Activated CD8-positive, alpha-beta memory T cell treated with anti-CD3 and anti-CD28 coated beads, Interleukin-2, amount 50 U/mL, for 24 hours (primary cell): Measurements from ENCODE around the gene RTKN.
"Not testable (repeated sequence)": the region's sequence is repeated elsewhere in the genome, so short reads cannot be mapped to it uniquely, and the experiment has no call there.

Source experiments
- DNase-seq: peaks from one replicate; pipeline ENCODE4 v3.0.0-alpha.2; 2020; ENCODE audit errors: extremely low read depth

The RTKN gene

DNA sequence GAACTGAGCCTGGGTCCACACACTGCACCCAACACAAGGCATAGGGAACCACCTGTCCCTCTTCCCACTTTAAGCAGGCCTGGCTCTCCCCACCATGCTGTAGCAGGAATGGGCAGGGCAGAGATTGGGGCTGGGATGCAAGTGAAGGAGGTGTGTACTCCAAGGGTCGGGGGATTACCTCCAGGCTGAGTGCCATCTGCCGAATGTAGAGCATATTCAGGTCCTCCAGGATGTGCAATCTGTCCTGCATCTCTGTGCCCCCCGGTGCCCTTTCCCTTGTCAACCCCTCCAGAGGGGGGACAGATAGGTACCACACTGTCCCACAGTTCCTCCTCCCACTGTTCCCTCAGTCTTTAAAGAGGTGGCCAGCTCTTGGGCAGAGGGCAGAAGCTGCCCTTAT, 2.4 kb downstream of the RTKN start:
- no peak for DNase-seq

GRCh38 chr2:74438248-74438647, 3.5 kb downstream of the RTKN start:
- DNase-seq, result no peak

DNA sequence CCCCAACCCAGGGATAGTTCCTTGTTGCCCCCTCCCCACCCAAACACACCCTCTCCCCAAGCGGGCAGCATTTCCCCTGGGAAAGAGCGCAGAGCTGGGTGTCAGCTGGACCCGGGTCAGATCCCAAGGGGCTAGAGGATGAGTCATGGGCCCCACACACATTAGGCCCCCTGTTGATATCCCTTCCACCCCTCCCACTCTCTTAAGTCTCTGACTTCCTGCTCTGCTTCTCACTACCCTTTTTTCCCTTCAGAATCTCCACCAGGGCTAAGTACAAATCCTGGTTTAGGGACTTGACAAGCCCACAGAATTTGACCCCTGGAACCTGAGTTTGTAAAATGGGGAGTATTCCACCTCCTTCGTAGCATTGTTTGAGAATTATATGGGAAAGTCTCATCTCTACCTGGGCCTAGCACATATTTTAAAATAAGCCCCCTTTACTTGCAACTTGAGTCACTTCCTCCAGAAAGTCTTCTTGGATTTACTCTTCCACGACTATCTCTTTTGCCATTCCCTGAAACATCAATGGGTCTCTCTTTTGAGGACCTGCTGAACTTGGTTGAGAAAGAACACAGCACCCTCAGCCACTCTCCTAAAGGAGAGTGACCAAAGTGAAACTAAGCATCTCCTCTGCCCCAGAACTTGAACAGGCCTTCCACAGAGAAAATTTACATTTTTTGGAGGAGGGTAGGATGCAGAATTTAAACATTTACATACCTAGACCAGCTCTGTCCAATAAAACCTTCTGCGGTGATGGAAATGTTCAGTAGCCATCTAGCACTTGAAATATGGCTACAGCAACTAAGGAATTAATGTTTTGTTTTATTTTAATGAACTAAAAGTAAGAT, 4.7 kb downstream of the RTKN start:
- no peak for DNase-seq

- DNase-seq, result no peak
Measured at GRCh38 chr2:74436111-74436805, 5.5 kb downstream of the RTKN start.

DNA sequence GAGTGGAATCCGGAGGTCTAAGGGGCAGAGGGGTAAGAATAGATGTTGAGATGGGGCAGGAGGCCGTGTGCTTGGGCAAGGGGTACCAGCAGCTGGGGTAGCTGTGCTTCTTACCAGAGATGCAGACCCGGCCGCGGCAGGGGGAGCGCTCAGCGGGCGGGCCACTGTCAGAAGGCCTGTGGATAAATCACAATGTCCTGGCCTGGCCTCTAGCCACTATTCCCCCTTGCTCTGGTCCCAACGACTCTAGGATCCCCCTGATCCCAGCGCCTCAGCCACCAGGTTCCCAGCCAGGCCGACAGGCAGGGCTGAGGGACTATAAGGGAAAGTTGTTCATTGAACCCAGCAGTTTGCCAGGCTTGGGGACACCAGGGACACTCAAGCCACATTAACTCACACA, 11.2 kb downstream of the RTKN start:
- no peak for DNase-seq

DNA sequence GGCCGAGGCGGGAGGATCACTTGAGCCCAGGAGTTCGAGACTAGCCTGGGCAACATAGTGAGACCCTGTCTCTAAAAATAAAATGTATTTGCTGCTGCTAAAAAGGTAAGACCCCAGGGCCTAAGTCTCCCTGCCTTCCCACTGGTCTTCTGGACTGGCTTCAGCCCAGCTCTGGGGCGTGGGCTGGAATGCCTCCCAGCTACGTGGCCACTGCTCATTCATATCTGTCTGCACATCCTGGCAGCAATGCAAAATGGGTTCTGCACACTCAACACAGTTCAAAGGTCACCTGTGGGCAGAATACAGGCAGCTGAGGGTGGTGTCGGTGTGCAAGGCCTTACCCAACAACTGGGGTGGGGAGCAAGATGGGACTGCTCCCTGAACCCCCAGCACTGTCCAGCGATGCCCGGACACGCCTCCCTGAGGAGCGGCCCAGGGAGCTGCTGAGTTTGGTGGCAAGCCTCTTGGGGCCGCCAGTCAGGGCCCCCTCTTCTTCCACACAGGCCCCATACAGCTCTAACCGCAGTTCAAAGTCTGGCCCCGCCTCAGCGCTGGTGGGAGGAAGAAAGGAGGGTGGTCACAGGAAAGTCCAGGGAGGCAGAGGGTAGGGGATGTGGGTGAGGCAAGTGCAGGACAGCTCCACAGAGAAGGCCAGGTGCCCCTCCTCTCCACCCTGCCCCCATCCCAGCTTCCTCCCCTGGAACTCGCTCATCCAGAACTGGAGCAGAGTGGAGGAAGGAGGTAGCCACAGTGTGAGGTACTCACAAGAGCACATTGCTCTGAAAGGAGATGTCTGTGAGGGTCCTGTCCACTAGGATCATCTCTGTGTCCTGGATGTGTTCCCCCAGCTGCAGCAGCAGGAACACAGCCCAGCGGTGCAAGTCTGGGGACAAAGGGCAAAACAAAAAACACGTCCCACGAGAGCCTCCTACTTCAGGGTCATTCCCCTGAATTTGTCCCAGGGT, 12.0 kb downstream of the RTKN start:
- no peak for DNase-seq

GRCh38 chr2:74428675-74429074, 13.1 kb downstream of the RTKN start:
- no peak for DNase-seq

DNA sequence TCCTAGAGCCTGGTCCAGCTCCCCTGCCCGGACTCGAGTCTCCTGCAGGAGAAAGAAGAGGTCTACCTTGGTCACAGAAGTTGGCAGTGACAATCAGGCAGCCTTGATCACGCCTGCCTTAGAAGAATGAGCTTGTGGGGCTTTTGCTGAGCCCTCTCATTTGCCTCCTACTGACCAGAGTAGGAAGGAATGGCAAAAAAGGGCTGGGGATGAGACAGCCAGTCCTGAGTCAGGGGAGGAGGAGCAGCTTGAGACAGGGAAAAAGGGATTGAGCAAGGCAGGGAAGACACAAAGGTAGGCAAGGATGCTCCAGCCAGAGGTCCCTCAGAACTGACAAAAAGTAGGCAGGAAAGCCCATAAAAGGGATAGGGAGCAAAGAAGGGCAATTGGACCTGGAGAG, 14.2 kb downstream of the RTKN start:
- DNase-seq, result no peak

DNA sequence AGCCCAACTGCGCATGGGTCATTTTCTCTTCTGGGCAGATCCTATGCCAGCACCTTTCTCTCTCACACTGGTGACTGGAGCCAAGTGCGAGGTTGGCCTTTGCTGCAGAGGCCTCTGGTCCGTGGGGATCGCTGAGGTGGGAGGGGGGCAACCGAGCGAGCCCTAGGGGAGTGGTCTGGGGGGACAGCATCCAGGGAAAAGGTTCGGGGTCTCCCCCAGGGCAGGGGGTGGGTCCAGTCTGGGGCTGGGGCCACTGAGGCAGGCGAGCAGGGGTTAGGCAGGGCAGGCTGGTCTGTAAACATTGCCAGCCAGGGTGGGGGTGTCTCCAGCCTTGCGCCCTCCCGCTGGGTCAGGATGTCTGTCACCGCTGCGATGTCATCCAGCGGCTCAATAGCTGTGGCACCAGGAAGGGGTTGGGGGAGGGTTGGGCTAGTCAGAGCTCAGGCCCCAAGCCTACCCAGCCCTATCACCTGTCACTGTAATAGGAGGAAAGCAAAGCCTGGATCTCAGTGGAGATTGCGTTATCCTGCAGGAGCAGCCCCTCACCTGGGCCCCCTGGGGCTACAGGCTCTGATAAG, 15.5 kb downstream of the RTKN start:
- DNase-seq, result no peak

- DNase-seq, result no peak
Measured at GRCh38 chr2:74425523-74425922, 16.2 kb downstream of the RTKN start.

DNA sequence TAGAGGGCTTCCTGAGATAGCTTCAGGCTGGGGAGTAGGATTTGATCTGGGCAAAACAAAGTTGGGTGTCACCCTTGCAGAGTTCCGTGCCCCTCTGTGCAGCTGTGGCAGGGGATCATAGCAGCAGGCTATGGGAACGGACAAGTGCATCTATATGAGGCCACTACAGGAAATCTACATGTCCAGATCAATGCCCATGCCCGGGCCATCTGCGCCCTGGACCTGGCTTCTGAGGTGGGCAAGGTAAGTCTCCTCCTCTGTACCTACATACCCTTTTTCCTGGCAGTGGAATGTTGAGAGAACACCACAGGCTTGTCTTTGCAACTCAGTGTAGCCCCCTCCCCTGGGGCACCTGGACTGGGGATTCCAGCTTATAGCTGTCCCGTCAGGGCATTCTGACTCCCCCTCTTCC, 16.7 kb downstream of the RTKN start:
- DNase-seq, result no peak

DNA sequence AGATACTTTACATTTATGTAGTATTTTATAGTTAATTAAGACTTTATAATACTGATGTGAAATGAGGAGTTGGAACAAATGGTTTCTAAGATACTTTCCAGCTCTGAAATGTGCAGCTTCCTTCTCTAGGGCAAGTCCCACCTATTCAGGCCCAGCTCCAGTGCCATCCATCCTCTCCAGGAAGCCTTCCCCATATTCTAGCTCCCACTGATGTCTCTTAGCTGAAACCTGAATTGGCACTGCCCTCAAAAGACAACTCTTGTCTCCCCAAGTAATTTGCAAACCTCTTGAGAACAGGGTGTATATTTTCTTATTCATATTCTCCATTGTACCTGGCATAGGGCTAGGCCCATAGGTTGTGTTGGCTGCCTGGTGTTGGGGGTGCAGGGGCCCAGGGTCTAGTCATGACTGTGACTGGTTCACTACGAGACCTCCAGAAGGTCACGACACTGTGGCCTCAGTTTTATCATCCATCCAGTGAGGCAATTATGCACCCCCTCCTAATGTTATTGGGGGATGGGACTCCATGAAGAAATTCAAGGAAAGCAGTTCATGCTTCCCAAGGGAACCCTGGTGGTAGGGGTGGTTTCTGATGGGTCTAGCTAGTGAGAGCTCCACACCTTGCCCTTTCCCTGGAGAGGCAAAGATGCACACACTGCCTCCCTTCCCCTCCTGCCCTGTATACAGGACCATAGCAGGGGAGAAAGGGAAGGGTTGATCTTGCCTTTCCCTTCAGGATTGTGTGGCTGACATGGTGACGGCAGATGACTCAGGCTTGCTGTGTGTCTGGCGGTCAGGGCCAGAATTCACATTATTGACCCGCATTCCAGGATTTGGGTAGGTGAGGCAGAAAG, 17.4 kb downstream of the RTKN start:
- DNase-seq, result no peak

DNA sequence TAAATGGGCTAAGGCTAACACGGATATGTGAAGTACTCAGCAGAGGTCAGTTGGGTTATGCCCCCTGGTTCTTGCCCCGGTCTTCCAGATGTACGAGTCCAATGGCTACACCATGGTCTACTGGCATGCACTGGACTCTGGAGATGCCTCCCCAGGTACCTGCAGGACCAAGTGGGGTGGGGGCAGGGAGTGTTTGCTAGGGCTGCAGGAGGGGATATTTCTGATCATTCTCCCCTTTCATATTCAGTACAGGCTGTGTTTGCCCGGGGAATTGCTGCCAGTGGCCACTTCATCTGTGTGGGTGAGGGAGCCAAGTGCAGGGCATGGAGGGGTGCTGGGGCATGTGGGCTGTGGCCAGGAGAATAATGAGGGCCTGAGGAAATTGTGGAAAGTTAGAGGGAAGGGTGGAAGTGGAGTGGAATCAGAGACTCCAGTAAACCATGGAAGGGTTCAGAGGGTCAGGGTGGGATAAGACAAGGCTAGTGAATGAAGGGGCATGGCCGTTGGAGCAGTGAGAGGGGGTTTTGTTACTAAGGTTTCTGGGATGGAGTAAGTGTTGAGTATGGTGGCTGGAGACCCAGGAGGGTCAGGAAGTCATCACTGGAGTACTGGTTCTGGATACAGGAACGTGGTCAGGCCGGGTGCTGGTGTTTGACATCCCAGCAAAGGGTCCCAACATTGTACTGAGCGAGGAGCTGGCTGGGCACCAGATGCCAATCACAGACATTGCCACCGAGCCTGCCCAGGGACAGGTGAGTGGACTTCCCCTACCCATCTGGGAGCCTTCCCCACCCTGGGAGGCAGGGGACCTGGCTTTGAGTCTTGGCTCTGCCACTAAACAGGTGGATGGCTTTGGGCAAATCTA, 18.3 kb downstream of the RTKN start:
- DNase-seq, result no peak

DNA sequence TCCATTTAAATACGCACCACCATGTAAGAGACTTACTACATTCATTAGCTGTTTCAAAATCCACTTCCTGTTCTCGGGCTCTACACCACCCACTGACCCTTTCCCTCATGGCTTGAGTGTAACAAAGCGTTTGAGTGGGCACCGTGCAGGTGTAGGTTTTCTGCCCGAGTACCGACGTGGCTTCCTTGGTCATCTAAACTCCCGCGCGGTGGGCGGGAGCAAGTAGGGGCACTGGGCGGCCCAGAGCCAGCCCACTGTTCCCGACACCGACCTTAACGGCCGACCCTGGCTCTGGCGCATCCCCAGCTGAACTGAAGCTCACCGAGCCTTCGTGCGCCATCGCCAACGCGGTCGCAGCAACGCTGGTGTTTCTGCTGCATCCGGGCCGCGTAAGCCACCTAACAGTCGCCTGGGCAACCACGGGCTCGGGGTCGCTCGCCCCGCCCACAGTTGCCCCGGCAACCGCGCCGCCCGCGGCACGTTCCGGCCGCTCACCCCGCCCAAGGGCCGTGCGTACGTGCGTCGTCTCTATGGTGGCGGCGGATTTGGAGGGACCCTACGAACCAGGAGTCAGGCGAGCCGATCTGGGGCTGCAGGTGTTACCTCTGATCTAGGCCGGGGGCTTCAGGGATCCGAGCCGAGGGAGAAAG, 20.4 kb downstream of the RTKN start, which contains the start of the genes C2orf81 and WDR54:
C2orf81 (minus strand) TSS at position 399 of the 650 bp plus-strand sequence; CDS start at position 340, 59 bp downstream.
WDR54 (plus strand) TSS at position 510 of the 650 bp plus-strand sequence. CDS start 424 bp downstream, outside the sequence.
- DNase-seq, result peak; percentile 74

GRCh38 chr2:74420443-74421103, 21.2 kb downstream of the RTKN start:
- not testable (repeated sequence) for DNase-seq

DNA sequence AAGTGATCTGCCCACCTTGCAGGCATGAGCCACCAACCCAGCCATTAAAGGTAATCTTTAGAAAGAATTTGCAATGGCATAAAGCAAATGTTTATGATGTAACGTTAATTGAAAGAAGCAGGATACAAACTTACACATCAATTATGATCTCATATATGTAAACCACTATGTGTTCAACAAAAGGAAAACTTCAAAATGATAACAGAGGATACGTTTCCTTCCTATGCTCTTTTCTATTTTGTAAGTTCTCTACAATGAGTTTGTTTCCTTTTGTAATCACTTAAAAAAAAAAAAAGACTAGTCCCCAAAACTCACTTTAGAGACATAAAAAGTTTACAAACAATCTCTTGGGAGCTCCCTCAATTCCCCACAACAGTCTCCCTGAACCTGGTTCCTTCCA, 21.7 kb downstream of the RTKN start:
- no peak for DNase-seq

GRCh38 chr2:74419345-74419744, 22.4 kb downstream of the RTKN start:
- no peak for DNase-seq

GRCh38 chr2:74418312-74418711, 23.4 kb downstream of the RTKN start:
- no peak for DNase-seq
